22Rv1 (cell line): ENCODE measurements around the gene SUSD6.

ENCODE experiments used
- H3K27ac ChIP-seq: fragments of 450-650 bp; 2 replicates; pipeline ENCODE4 v1.5.1; 2017
- CTCF ChIP-seq: fragments of 450-650 bp; IDR thresholded peaks from 2 replicates; pipeline ENCODE4 v1.5.1; 2017; ENCODE audit warnings: mild to moderate bottlenecking
- ZFX ChIP-seq: fragments of 450-650 bp; IDR thresholded peaks from 2 replicates; pipeline ENCODE4 v1.6.1; 2017; ENCODE audit warnings: antibody characterized with exemption, borderline replicate concordance

The SUSD6 gene

GRCh38 chr14:69763761-69764510, 152.5 kb downstream of the SUSD6 start:
- no peak overlapping the region for H3K27ac ChIP-seq
- TF ChIP-seq CTCF (no peak), ZFX (no peak)
